Naive thymus-derived CD8-positive, alpha-beta T cell (primary cell): Measurements from ENCODE around the gene ACSL4. TPM values are rescaled to one million over a fixed set of nuclear protein-coding genes. Genes with fewer than 3 reads are reported as not detected.
"Not testable (repeated sequence)": the region's sequence is repeated elsewhere in the genome, so short reads cannot be mapped to it uniquely, and the experiment has no call there.

Experiments used
- ATAC-seq, 2 donors: fragments of 150-1000 bp; cut with Tn5 transposase in 1 of 2; sonication (Bioruptor Pico), chemical (Tn5 transposase) in 1 of 2; 1 replicate in 1 of 2; 2 replicates in 1 of 2; pipeline ENCODE4 v1.10.0; 2021; ENCODE audit warnings: mild to moderate bottlenecking in 2 of 2, moderate library complexity in 2 of 2
- POLR2A ChIA-PET: fragments of 350-600 bp; sonication (Branson Sonifier 250); formaldehyde crosslinking; loops from one replicate; lab custom pipeline; 2021; ENCODE audit warnings: antibody characterized with exemption; lab: Charles Lee
- DNase-seq, 10 donors: peaks; one replicate each; pipeline versions ENCODE4 v3.0.0 to v3.0.0-alpha.2; 2020 to 2022
- H3K27ac Mint-ChIP-seq, 10 donors: one replicate each; pipeline ENCODE4 v1.8.0; 2020 to 2022; ENCODE audit warnings: mild to moderate bottlenecking in 10 of 10, mixed read lengths in 10 of 10, moderate library complexity in 4 of 10, inconsistent platforms in 1 of 10
- H3K27me3 Mint-ChIP-seq, 5 donors: one replicate each; pipeline ENCODE4 v1.8.0; 2021 to 2022; ENCODE audit warnings: mixed read lengths in 5 of 5
- H3K36me3 Mint-ChIP-seq, 3 donors: one replicate each; pipeline ENCODE4 v1.8.0; 2020 to 2022; ENCODE audit warnings: mixed read lengths in 3 of 3, mild to moderate bottlenecking in 2 of 3, inconsistent platforms in 1 of 3
- H3K4me1 Mint-ChIP-seq, 4 donors: one replicate each; pipeline ENCODE4 v1.8.0; 2021 to 2022; ENCODE audit warnings: mixed read lengths in 4 of 4
- H3K4me3 Mint-ChIP-seq, 10 donors: one replicate each; pipeline ENCODE4 v1.8.0; 2020 to 2022; ENCODE audit warnings: mild to moderate bottlenecking in 10 of 10, mixed read lengths in 10 of 10, moderate library complexity in 6 of 10, inconsistent platforms in 1 of 10
- H3K9me3 Mint-ChIP-seq, 9 donors: one replicate each; pipeline ENCODE4 v1.8.0; 2020 to 2022; ENCODE audit warnings: mixed read lengths in 9 of 9, mild to moderate bottlenecking in 3 of 9, inconsistent platforms in 1 of 9, moderate library complexity in 1 of 9
- polyA plus RNA-seq, 3 donors: library from polyadenylated mRNA; unstranded; fragments of 300-500 nt; fragmentation: Illumina TruSeq; gene quantifications; one replicate each; pipeline ENCODE4 v1.2.3, GENCODE V29; 2021
- total RNA-seq, 8 experiments: library from RNA in 2 of 8; stranded (reverse) in 2 of 8; gene quantifications; one replicate each; pipeline ENCODE4 v1.2.3 and lab custom pipeline; 2021 to 2026

The ACSL4 gene
- total and polyA plus RNA-seq, 5 experiments from 2014 or later: 6.5 to 22.0 (median 8.6) TPM

- Mint-ChIP-seq H3K4me1 (peaks cover 0 to 4% (median under 1%) of the 10 kb centered on the region in 4 donors), H3K36me3 (peaks cover 17 to 44% (median 34%) of the 10 kb centered on the region in 3 donors), H3K4me3 (no peak overlapping the region), H3K27ac (no peak overlapping the region), H3K9me3 (peaks cover 0 to 10% (median 3%) of the 10 kb centered on the region in 9 donors), H3K27me3 (no peaks in the 10 kb centered on the region)
- ATAC-seq: no peak
- POLR2A ChIA-PET: no interaction called here
- DNase-seq: no peak
Measured at GRCh38 chrX:109654516-109655109, 78.4 kb downstream of the ACSL4 start.

- H3K27ac Mint-ChIP-seq: not testable (repeated sequence)
Measured at GRCh38 chrX:109644671-109645070, 88.4 kb downstream of the ACSL4 start.

GRCh38 chrX:109643687-109644086, 89.4 kb downstream of the ACSL4 start:
- Mint-ChIP-seq H3K4me1 (peaks cover 0 to 6% (median 2%) of the 10 kb centered on the region in 4 donors), H3K9me3 (peaks cover 0 to 3% (median 0%) of the 10 kb centered on the region in 9 donors), H3K27ac (no peak overlapping the region)

More at GRCh38 chrX:109644671-109645070, 88.4 kb downstream of the ACSL4 start:
- H3K36me3 Mint-ChIP-seq: peaks cover 0 to 20% (median 6%) of the 10 kb centered on the region in 3 donors
- H3K27me3 Mint-ChIP-seq, H3K4me3 Mint-ChIP-seq, ATAC-seq, POLR2A ChIA-PET, H3K9me3 Mint-ChIP-seq, DNase-seq, H3K4me1 Mint-ChIP-seq: not testable (repeated sequence)

GRCh38 chrX:109638158-109638557, 94.9 kb downstream of the ACSL4 start:
- ATAC-seq (no peak), DNase-seq (no peak)
- H3K27me3 Mint-ChIP-seq: no peaks in the 10 kb centered on the region
- H3K4me1 Mint-ChIP-seq: no peaks in the 10 kb centered on the region
- H3K36me3 Mint-ChIP-seq: peaks cover 11 to 20% (median 13%) of the 10 kb centered on the region in 3 donors
- no peak overlapping the region for H3K27ac Mint-ChIP-seq
- H3K9me3 Mint-ChIP-seq: no peaks in the 10 kb centered on the region
- POLR2A ChIA-PET: no interaction called here
- H3K4me3 Mint-ChIP-seq: no peak overlapping the region

More at GRCh38 chrX:109643687-109644086, 89.4 kb downstream of the ACSL4 start:
- H3K4me3 Mint-ChIP-seq: no peak overlapping the region
- no peaks in the 10 kb centered on the region for H3K27me3 Mint-ChIP-seq
- peaks cover 5 to 22% (median 9%) of the 10 kb centered on the region in 3 donors for H3K36me3 Mint-ChIP-seq
- POLR2A ChIA-PET: no interaction called here
- DNase-seq: no peak
- no peak for ATAC-seq

GRCh38 chrX:109637477-109637876, 95.6 kb downstream of the ACSL4 start:
- H3K36me3 Mint-ChIP-seq: peaks cover 11 to 17% (median 13%) of the 10 kb centered on the region in 3 donors

GRCh38 chrX:109635146-109635545, 97.9 kb downstream of the ACSL4 start:
- DNase-seq: no peak
- Mint-ChIP-seq H3K36me3 (peaks cover 9 to 13% (median 11%) of the 10 kb centered on the region in 3 donors), H3K4me3 (no peak overlapping the region), H3K27me3 (no peaks in the 10 kb centered on the region), H3K9me3 (no peaks in the 10 kb centered on the region), H3K4me1 (no peaks in the 10 kb centered on the region), H3K27ac (no peak overlapping the region)
- ATAC-seq: no peak
- POLR2A ChIA-PET: no interaction called here

More at GRCh38 chrX:109637477-109637876, 95.6 kb downstream of the ACSL4 start:
- H3K27ac Mint-ChIP-seq, H3K4me1 Mint-ChIP-seq, POLR2A ChIA-PET, ATAC-seq, H3K27me3 Mint-ChIP-seq, DNase-seq, H3K4me3 Mint-ChIP-seq, H3K9me3 Mint-ChIP-seq: not testable (repeated sequence)

- Mint-ChIP-seq H3K9me3 (no peaks in the 10 kb centered on the region), H3K4me1 (no peaks in the 10 kb centered on the region), H3K4me3 (no peak overlapping the region), H3K36me3 (peaks cover 0 to 3% (median 0%) of the 10 kb centered on the region in 3 donors), H3K27ac (no peak overlapping the region), H3K27me3 (no peaks in the 10 kb centered on the region)
- no peak for DNase-seq
- ATAC-seq: no peak
- POLR2A ChIA-PET: no interaction called here
Measured at GRCh38 chrX:109632906-109633504, 100.1 kb downstream of the ACSL4 start.

- H3K27ac Mint-ChIP-seq: peak overlapping the region in 1 of 10 donors; percentile 49
- ATAC-seq (no peak), DNase-seq (no peak)
- no peaks in the 10 kb centered on the region for H3K27me3 Mint-ChIP-seq
- POLR2A ChIA-PET: no interaction called here
- peaks cover 0 to 3% (median 2%) of the 10 kb centered on the region in 3 donors for H3K36me3 Mint-ChIP-seq
- peaks cover 0 to 2% (median 0%) of the 10 kb centered on the region in 9 donors for H3K9me3 Mint-ChIP-seq
- no peak overlapping the region for H3K4me3 Mint-ChIP-seq
- H3K4me1 Mint-ChIP-seq: peaks cover 0 to 2% (median 0%) of the 10 kb centered on the region in 4 donors
Measured at GRCh38 chrX:109629310-109629709, 103.7 kb downstream of the ACSL4 start.

GRCh38 chrX:109626637-109627036, 106.4 kb downstream of the ACSL4 start:
- no peak overlapping the region for H3K4me3 Mint-ChIP-seq
- ATAC-seq: no peak
- H3K27ac Mint-ChIP-seq: no peak overlapping the region

GRCh38 chrX:109624641-109625616, 108.1 kb downstream of the ACSL4 start, which contains the start of gene KCNE5:
KCNE5 (minus strand) TSS chrX:109625172; CDS start chrX:109625020, 152 bp downstream.
- DNase-seq (no peak), ATAC-seq (no peak)
- peaks cover 0 to 5% (median 1%) of the 10 kb centered on the region in 4 donors for H3K4me1 Mint-ChIP-seq
- peaks cover 0 to 2% (median 0%) of the 10 kb centered on the region in 9 donors for H3K9me3 Mint-ChIP-seq
- peaks cover 0 to 3% (median 2%) of the 10 kb centered on the region in 3 donors for H3K36me3 Mint-ChIP-seq
- POLR2A ChIA-PET: no interaction called here
- H3K27me3 Mint-ChIP-seq: peaks cover 0 to 1% (median 0%) of the 10 kb centered on the region in 5 donors
- no peak within 1 kb of the TSS for H3K4me3 Mint-ChIP-seq
- H3K27ac Mint-ChIP-seq: peak within 1 kb of the TSS in 1 of 10 donors; percentile 32

More at GRCh38 chrX:109626637-109627036, 106.4 kb downstream of the ACSL4 start:
- POLR2A ChIA-PET: no interaction called here
- H3K27me3 Mint-ChIP-seq: peaks cover 0 to 1% (median 0%) of the 10 kb centered on the region in 5 donors
- no peak for DNase-seq
- H3K36me3 Mint-ChIP-seq: peaks cover 0 to 3% (median 2%) of the 10 kb centered on the region in 3 donors
- peaks cover 0 to 5% (median 1%) of the 10 kb centered on the region in 4 donors for H3K4me1 Mint-ChIP-seq
- H3K9me3 Mint-ChIP-seq: peaks cover 0 to 2% (median 0%) of the 10 kb centered on the region in 9 donors

- Mint-ChIP-seq H3K4me3 (no peak overlapping the region), H3K4me1 (peaks cover 0 to 5% (median 1%) of the 10 kb centered on the region in 4 donors), H3K36me3 (peaks cover 0 to 3% (median 2%) of the 10 kb centered on the region in 3 donors), H3K27me3 (peaks cover 0 to 1% (median 0%) of the 10 kb centered on the region in 5 donors), H3K9me3 (peaks cover 0 to 2% (median 0%) of the 10 kb centered on the region in 9 donors), H3K27ac (peak overlapping the region in 1 of 10 donors; percentile 32)
- POLR2A ChIA-PET: no interaction called here
- ATAC-seq: no peak
- no peak for DNase-seq
Measured at GRCh38 chrX:109623997-109624396, 109.1 kb downstream of the ACSL4 start.

GRCh38 chrX:109622270-109622669, 110.8 kb downstream of the ACSL4 start:
- Mint-ChIP-seq H3K9me3 (peaks cover 0 to 2% (median 0%) of the 10 kb centered on the region in 9 donors), H3K4me1 (peaks cover 0 to 5% (median 0%) of the 10 kb centered on the region in 4 donors), H3K27me3 (peaks cover 0 to 1% (median 0%) of the 10 kb centered on the region in 5 donors), H3K36me3 (no peaks in the 10 kb centered on the region), H3K4me3 (no peak overlapping the region), H3K27ac (no peak overlapping the region)
- no peak for ATAC-seq
- POLR2A ChIA-PET: no interaction called here
- no peak for DNase-seq
